GM23338 (cell line): ENCODE data around the gene ZBTB7C.

ENCODE experiments used
- CTCF ChIP-seq, 2 experiments: fragments of 200-600 bp in 1 of 2; sonication (generic) in 1 of 2; conservative IDR thresholded peaks; 2 replicates each; pipeline versions ENCODE4 v1.5.1 to v1.6.1; 2016 to 2017; ENCODE audit warnings: antibody characterized with exemption in 2 of 2, low read depth in 2 of 2, mild to moderate bottlenecking in 2 of 2, moderate library complexity in 1 of 2
- REST ChIP-seq: IDR thresholded peaks from one replicate; pipeline ENCODE4 v1.6.1; 2018; ENCODE audit warnings: antibody characterized with exemption; ENCODE audit not compliant: unreplicated experiment

GRCh38 chr18:48018851-48019250, 390.3 kb downstream of the ZBTB7C start:
- TF ChIP-seq CTCF (conservative IDR thresholded peaks at IDR 0.05; ENCODE audit: low read depth in 2 of 2) (no peak), REST (no peak)
